ENCODE results near the gene FOSB. TPM values are rescaled to one million over a fixed set of nuclear protein-coding genes. Genes with fewer than 3 reads are reported as not detected.

The FOSB gene
- total RNA-seq, 2 donors from 2014 or later: 2.5 to 6.4 TPM

DNA sequence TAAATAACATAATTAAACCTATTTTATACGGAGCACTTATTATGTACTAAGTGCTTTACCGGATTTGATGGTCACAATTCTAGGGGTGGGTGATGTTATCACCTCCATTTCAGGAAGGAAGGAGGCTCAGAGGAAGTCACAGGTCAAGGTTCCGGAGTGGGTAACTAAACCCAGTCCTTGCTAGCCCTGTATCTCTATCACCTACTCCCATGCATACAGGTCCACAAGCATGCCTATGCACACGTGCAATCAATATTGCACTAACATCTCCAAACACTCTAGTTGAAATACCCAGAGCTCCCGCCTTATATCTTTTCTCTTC is 17.8 kb upstream of the FOSB start:
- no peaks in the 10 kb centered on the region for H3K36me3 ChIP-seq
- no peaks in the 10 kb centered on the region for H3K9me3 ChIP-seq
- DNase-seq (ENCODE audit: low spot score): no peak
- H3K27ac ChIP-seq: peak overlapping the region; percentile 70 to 92
- 31% methylated on average over 5 of the region's 5 CpGs for WGBS
- TF ChIP-seq POLR2AphosphoS5 (IDR thresholded peaks at IDR 0.05) (no peak), POLR2A (IDR thresholded peaks at IDR 0.05) (no peak)
- TF ChIP-seq, protein P1, sequence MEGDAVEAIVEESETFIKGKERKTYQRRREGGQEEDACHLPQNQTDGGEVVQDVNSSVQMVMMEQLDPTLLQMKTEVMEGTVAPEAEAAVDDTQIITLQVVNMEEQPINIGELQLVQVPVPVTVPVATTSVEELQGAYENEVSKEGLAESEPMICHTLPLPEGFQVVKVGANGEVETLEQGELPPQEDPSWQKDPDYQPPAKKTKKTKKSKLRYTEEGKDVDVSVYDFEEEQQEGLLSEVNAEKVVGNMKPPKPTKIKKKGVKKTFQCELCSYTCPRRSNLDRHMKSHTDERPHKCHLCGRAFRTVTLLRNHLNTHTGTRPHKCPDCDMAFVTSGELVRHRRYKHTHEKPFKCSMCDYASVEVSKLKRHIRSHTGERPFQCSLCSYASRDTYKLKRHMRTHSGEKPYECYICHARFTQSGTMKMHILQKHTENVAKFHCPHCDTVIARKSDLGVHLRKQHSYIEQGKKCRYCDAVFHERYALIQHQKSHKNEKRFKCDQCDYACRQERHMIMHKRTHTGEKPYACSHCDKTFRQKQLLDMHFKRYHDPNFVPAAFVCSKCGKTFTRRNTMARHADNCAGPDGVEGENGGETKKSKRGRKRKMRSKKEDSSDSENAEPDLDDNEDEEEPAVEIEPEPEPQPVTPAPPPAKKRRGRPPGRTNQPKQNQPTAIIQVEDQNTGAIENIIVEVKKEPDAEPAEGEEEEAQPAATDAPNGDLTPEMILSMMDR (IDR thresholded peaks at IDR 0.05): no peak
- intact Hi-C loops (cut with DNase I): no loop called here
- H3K27me3 ChIP-seq (replicated peaks; ENCODE audit: insufficient read depth): no peaks in the 10 kb centered on the region
- peak overlapping the region; percentile 49 to 54 for H3K4me3 ChIP-seq
- no peaks in the 10 kb centered on the region for H3K4me1 ChIP-seq (replicated peaks)

DNA sequence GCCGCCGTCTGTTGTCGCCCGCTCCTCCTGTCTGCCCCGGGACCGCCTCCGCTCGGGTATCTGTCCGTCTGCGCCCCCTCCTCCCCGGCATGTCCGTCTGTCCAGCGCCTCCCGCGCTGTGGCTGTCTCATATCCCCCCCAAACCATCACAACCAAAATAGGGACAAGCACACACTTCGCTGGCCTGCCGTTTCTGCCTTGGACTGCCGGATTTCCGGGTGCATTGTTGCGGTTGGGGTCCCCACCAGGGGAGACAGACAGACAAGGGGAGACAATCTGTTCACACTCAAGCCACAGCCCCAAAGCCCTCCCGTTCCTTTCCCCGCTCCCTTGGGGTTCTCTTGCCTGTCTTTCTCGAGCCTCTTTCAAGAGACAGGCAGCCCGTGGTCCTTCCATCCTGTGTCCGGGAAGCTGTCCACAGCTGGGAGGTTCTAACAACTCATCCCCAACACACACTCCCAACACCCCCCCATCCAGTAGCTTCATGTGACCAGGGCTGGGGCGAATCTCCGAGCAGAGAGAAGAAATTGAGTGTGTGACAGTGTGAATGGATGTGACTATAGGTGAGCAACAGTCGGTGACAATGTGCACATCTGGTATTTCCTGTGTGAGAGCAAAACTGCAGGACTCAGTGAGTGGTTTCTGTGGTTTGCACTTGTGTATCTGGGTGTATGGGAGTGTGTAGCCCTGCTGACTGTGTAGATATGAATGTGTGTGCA is 16.5 kb upstream of the FOSB start:
- peak overlapping the region; percentile 92 to 96 for H3K27ac ChIP-seq
- 4% methylated on average over 25 of the region's 28 CpGs for WGBS
- H3K4me1 ChIP-seq (replicated peaks): peaks cover 10% of the 10 kb centered on the region
- no peaks in the 10 kb centered on the region for H3K9me3 ChIP-seq
- intact Hi-C loops (cut with DNase I): no loop called here
- peak overlapping the region; percentile 49 to 54 for H3K4me3 ChIP-seq
- no peak for DNase-seq (ENCODE audit: low spot score)
- no peaks in the 10 kb centered on the region for H3K36me3 ChIP-seq
- no peaks in the 10 kb centered on the region for H3K27me3 ChIP-seq (replicated peaks; ENCODE audit: insufficient read depth)
- TF ChIP-seq POLR2AphosphoS5 (IDR thresholded peaks at IDR 0.05): peak; percentile 41
- no peak for TF ChIP-seq POLR2A (IDR thresholded peaks at IDR 0.05)

DNA sequence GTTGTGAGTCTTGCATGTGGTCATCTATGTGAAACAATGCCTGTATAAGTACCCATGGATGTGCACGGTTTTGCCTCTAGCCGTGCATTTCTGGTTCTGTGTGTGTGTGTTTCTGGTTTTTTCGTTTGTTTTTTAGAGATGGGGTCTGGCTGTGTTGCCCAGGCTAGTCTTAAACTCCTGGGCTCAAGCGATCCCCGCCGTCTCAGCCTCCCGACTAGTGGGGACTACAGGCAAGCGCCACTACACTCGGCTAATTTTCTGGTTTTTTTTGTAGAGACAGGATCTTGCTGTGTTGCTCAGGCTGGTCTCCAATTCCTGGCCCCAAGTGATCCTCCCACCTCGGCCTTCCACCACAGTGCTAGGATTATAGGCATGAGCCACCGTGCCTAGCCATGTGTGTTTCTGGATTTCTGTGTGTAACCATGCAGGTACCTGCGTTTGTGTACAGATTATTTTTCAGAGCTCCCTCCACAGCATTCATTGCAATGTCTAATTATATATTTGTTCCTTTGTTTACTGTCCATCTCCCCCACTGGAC is 15.9 kb upstream of the FOSB start:
- TF ChIP-seq POLR2AphosphoS5 (IDR thresholded peaks at IDR 0.05): no peak
- Histone ChIP-seq H3K4me3 (no peak overlapping the region), H3K27me3 (replicated peaks; ENCODE audit: insufficient read depth) (no peaks in the 10 kb centered on the region), H3K9me3 (no peaks in the 10 kb centered on the region), H3K36me3 (no peaks in the 10 kb centered on the region), H3K27ac (peak overlapping the region; percentile 92 to 96), H3K4me1 (replicated peaks) (peaks cover 10% of the 10 kb centered on the region)
- no peak for DNase-seq (ENCODE audit: low spot score)
- intact Hi-C loops (cut with DNase I): no loop called here
- 73% methylated on average over 12 of the region's 12 CpGs for WGBS

DNA sequence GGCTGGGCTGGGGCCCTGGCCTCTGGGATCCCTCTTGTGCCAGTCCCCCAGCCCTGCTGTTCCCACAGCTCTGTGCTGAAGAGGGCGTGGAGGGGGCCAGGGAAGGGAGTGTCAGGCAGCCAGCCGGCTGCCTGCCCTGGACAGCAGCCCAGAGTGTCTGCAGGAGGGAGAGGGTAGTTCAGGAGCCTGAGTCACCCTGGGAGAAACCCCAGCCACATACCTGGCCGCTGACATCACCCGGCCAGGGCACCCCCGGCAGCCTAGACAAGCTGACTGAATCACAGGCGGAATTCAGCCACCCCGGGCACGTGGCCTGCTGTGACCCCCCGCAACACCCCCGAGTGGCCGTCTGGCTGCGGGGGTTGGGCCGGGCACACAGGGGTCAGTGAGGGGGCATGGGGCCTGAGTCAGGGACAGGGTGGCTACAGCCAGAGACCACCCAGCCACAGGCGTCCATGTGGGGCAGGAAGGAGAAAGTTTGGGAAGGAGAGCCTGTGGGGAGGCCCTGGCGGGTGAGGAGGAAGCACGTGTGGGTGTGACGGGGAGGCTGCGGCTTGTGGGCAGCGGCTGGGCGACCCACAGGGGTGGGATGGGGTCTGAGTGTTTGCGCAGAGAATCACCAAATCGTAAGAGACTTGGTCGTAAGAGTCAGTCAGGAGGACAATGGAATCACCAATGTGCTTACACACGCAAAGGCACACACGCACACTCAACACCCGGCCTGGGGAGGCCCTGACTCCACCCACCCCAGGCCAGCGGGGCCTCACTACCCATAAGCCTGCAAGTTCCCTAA is 11.9 kb upstream of the FOSB start:
- Histone ChIP-seq H3K36me3 (no peaks in the 10 kb centered on the region), H3K4me3 (peak overlapping the region in 1 of 2 donors; percentile 9), H3K9me3 (no peaks in the 10 kb centered on the region), H3K4me1 (replicated peaks) (peaks cover 10% of the 10 kb centered on the region), H3K27ac (peak overlapping the region; percentile 75 to 86), H3K27me3 (replicated peaks; ENCODE audit: insufficient read depth) (no peaks in the 10 kb centered on the region)
- TF ChIP-seq POLR2AphosphoS5 (IDR thresholded peaks at IDR 0.05) (peak; percentile 94), POLR2A (IDR thresholded peaks at IDR 0.05) (peak; percentile 24)
- TF ChIP-seq, protein P1 (IDR thresholded peaks at IDR 0.05): peak in 2 of 4 experiments; percentile 30
- WGBS: 13% methylated on average over 27 of the region's 27 CpGs
- intact Hi-C loops (cut with DNase I): no loop called here
- peak; percentile 94 for DNase-seq (ENCODE audit: low spot score)

DNA sequence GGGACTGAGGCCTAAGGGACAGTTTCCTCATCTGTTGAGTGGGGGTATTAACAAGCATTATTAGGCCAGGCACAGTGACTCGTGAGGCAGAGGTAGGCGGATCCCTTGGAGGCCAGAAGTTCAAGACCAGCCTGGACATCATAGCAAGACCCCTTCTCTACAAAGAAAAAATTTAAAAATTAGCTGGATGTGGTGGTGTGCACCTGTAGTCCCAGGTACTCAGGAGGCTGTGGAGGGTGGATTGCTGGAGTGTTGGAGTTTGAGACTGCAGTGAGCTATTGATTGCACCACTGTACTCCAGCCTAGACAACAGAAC is 11.3 kb upstream of the FOSB start:
- intact Hi-C loops (cut with DNase I): no loop called here
- WGBS: 83% methylated on average over 2 of the region's 2 CpGs
- H3K4me3 ChIP-seq: no peak overlapping the region

More for the DNA sequence above, 11.3 kb upstream of the FOSB start:
- peak overlapping the region in 1 of 2 donors; percentile 86 for H3K27ac ChIP-seq
- no peaks in the 10 kb centered on the region for H3K27me3 ChIP-seq (replicated peaks; ENCODE audit: insufficient read depth)
- TF ChIP-seq, protein P1 (IDR thresholded peaks at IDR 0.05): no peak
- TF ChIP-seq POLR2AphosphoS5 (IDR thresholded peaks at IDR 0.05) (no peak), POLR2A (IDR thresholded peaks at IDR 0.05) (no peak)
- H3K4me1 ChIP-seq (replicated peaks): peaks cover 10% of the 10 kb centered on the region
- no peaks in the 10 kb centered on the region for H3K9me3 ChIP-seq
- no peaks in the 10 kb centered on the region for H3K36me3 ChIP-seq
- no peak for DNase-seq (ENCODE audit: low spot score)

Data from prostate gland (tissue), 2 donors.